HL-60 (cell line): ENCODE measurements around the gene SHC3.

Experiments
- CTCF ChIP-seq: IDR thresholded peaks from one replicate; pipeline ENCODE4 v1.5.1; 2011; ENCODE audit warnings: low read length, control low read depth, inconsistent platforms; ENCODE audit not compliant: insufficient read depth
- GABPA ChIP-seq: IDR thresholded peaks from 2 replicates; pipeline ENCODE4 v1.6.1; 2012; ENCODE audit warnings: low read depth
- POLR2AphosphoS5 ChIP-seq: IDR thresholded peaks from 2 replicates; pipeline ENCODE4 v1.6.1; 2012; ENCODE audit warnings: low read depth
- REST ChIP-seq: IDR thresholded peaks from 2 replicates; pipeline ENCODE4 v1.6.1; 2012; ENCODE audit warnings: low read depth; ENCODE audit not compliant: insufficient replicate concordance

- no peak for TF ChIP-seq CTCF
- no peak for TF ChIP-seq POLR2AphosphoS5
- TF ChIP-seq REST: no peak
- no peak for TF ChIP-seq GABPA
Measured at GRCh38 chr9:89207026-89207425, 28.4 kb upstream of the SHC3 start.
